GM21390 (cell line): Measurements from ENCODE around the gene MAP3K12.
A peak's percentile ranks its signal among the peaks of the same experiment; 100 is the strongest.

Experiments used
- ATAC-seq: cut with Tn5 transposase; IDR thresholded peaks from one replicate; pipeline ENCODE4 v1.9.1; 2021; ENCODE audit not compliant: unreplicated experiment

Gene MAP3K12

GRCh38 chr12:53474077-53474476 lies 25.2 kb downstream of the MAP3K12 start:
- ATAC-seq = no peak

DNA sequence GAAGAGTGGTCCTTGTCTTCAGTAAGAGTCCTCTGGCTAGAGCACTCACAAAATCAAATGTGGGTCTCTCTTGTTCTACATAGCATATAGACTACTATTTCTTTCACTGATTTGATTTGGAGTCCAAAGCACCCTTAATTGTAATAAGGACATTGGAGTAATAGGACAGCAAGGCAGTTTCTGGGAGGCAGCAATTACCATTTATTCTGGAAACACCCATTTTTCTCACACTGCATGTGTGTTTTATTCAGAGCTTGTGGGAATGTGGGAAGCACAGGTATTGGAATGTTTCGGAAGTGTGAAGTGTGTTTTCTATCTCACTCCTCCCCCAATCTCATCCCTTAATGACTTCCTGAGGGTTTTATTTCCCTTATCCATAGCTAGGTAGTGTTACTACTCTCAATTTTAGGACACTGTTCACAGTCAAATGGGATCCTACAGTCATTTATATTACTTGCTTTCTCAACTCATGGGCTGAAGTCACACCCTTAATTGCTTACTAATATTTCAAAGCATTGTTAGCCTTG lies 27.1 kb downstream of the MAP3K12 start:
- ATAC-seq = no peak

DNA sequence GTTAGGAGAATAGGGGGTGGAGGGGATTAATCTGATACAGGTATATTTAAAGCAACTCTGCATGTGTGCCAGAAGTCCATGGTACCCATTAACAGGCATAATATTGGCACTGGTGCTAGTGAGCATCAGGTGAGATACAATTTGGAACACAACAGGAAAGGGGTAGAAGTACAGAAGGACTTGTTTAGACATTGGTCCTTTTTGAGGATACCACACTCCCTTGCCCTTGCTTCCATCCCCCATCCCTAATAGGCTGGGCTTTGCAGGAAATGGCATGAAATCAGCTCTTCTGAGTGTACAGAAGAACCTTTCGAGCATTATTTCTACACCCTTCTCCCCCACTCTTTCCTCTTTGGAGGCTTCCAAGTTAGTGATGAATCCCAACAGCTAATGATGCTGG lies 31.0 kb downstream of the MAP3K12 start:
- ATAC-seq = no peak

DNA sequence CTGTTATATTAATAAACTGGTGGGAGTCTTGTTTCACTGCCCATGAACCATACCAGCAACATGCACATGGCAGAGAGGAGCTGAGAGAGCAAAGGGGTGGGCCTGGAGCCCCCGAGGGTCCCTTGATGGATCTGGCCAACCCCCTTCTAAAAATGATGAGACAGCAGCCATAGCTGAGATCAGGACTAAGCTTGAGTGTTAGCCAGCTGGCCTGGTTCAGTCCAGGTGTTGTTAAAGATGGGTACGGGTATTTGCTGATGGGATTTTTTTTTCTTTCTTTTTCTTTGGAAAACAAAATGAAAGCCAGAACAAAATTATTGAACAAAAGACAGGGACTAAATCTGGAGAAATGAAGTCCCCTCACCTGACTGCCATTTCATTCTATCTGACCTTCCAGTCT lies 31.4 kb downstream of the MAP3K12 start:
- ATAC-seq = no peak

DNA sequence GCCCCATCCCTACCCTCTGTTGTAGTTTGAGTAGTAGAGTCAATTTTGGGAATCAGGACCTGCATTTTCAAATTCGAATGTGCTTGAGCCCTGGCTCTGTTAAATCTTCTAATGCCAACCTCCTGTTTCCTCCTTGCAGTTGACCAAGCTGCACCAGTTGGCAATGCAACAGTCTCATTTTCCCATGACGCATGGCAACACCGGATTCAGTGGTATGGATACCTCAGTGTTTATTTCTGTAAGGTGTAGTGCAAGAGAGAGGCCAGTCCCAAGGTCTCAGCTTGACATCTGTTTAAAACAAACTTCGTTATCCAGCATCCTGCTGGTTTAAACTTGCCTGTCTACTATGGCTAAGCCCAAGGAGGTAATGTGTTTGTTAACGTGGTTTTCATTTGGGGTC lies 32.2 kb downstream of the MAP3K12 start:
- no peak for ATAC-seq

DNA sequence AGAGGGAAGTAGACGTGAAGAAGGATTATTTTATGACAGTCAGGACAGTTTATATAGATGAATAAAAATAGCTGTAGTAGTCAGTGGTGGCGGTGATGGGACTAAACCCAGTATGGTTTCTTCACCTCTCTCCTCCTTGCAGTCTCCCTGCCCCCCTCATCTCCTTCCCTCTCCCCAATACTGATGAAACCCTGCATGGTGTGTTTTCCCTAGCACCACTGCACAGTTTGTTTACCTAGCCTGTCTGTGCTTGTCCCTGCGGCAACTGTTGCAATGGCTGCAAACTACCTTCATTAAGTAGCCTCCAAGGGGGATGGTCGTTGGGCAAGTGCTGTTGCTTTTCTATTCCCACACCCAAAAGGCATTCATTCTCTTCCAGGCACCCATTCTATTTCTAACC lies 32.6 kb downstream of the MAP3K12 start:
- ATAC-seq = no peak

- no peak for ATAC-seq
Observed at GRCh38 chr12:53465679-53466078, 33.6 kb downstream of the MAP3K12 start.

GRCh38 chr12:53464685-53465418 lies 34.4 kb downstream of the MAP3K12 start:
- ATAC-seq = no peak

DNA sequence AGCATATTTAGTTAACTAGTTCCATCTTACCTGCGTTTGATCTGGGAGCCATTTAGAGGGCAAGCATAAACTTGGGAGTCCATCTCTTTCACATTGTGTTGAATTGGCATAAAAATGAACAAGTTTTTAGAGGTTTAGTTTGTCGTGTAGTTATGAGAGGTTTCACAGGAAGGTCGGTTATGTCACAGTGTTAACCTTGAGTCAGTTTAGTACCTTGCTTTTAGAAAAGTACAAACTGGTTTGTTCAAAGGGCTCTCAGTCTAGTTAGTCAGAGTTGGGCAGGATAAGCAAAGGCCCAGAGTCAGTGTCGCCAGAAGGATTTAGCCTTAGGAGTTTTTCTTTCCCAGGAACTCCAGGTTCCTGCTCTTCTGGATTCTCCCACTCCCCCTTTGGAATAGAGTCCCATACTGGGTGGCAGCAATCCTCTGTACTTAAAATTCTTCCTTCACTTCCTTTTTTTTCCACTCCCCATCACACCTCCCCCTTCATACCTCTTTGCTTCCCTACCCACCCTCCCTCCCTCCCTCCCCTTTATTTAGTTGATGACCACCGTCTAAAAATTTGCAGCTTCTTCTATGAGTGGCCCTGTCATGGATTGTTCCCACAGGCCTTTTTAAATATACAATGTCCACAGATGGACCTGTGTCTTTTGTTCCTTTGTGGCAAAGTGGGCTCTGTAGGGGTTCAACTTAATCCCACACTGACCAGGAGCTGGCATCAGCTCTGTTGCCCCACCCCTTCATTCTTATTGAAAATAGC lies 35.3 kb downstream of the MAP3K12 start:
- ATAC-seq = no peak

GRCh38 chr12:53462935-53463334 lies 36.3 kb downstream of the MAP3K12 start:
- ATAC-seq = no peak

GRCh38 chr12:53461591-53461990 lies 37.7 kb downstream of the MAP3K12 start:
- no peak for ATAC-seq

GRCh38 chr12:53461059-53461458 lies 38.2 kb downstream of the MAP3K12 start:
- no peak for ATAC-seq

DNA sequence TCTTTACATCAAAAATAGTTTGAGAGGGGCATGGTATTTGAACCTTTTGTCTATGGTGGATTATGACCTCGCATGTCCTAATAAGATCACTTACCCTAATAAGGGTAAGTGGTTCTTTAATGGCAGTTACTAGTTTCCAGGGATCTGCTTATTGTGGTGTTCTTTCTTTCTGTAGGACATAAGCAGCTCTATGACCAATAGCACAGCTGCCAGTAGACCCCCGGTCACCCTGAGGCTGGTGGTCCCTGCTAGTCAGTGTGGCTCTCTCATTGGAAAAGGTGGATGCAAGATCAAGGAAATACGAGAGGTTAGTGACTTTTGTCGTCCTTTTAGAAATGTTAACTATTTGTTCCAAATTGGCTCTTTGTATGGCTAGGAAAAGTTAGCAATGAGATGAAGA lies 40.2 kb downstream of the MAP3K12 start:
- no peak for ATAC-seq

- ATAC-seq = no peak
Observed at GRCh38 chr12:53456654-53457366, 42.4 kb downstream of the MAP3K12 start.

- ATAC-seq = no peak
Observed at GRCh38 chr12:53454707-53455106, 44.6 kb downstream of the MAP3K12 start.

DNA sequence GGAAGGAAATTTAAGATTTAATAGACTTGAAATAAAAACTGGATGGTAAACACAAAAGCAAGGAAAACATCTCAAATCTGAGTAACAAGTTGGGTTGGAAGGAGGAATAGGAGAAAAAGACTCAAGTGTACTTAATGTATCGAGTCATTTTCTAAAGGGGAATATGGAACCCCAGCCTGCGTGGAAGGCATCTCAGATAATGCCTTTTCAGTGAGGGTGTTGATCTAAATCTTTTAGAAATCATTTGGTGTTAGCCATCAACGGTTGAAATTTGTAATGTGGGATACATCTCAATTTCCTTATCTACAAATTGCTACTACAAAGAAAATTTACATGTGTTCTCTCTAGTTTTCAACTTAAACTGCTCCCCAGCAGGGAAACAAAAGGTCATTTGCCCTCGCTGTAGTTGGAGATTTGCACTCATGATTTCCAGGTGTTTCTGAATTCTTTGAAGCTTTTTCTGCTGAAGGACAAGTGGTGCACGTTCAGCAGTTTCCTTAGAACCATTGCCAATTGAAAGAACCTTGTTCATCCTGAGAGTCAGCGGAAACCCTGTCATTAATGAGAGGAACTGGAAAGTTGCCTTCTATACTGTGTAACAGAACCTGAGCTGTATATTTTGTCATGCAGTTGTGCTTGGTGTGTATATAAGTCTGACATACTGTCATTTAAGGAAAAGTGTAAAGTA lies 45.2 kb downstream of the MAP3K12 start:
- ATAC-seq = no peak

- ATAC-seq = no peak
Observed at GRCh38 chr12:53452159-53453077, 46.8 kb downstream of the MAP3K12 start.

GRCh38 chr12:53451661-53452158 lies 47.5 kb downstream of the MAP3K12 start, which contains the start of gene PCBP2:
TSS of gene PCBP2 (plus strand) at chr12:53452102. CDS start at chr12:53454801, 2,699 bp downstream.
- ATAC-seq = peak; percentile 95

- no peak for ATAC-seq
Observed at GRCh38 chr12:53450936-53451335, 48.3 kb downstream of the MAP3K12 start.
